ENCODE results near the gene CD2AP. TPM values are rescaled to one million over a fixed set of nuclear protein-coding genes. Genes with fewer than 3 reads are reported as not detected.
A peak's percentile ranks its signal among the peaks of the same experiment; 100 is the strongest.

CD2AP gene
- total RNA-seq = 26.2 and 30.4 TPM in 2 replicates

GRCh38 chr6:47477497-47478232 lies at the start of gene CD2AP:
Gene CD2AP, plus strand, starts transcription at chr6:47477789. Its CDS starts 456 bp downstream, at chr6:47478245.
- H3K27me3 ChIP-seq (ENCODE audit: insufficient read depth, low read length) = no peaks in the 10 kb centered on the region
- peaks cover 5% of the 10 kb centered on the region for H4K20me1 ChIP-seq (ENCODE audit: insufficient read depth, low read length)
- H3K4me2 ChIP-seq (ENCODE audit: insufficient read depth, low read length) = peak within 1 kb of the TSS; percentile 92
- H3K27ac ChIP-seq (ENCODE audit: low read depth, low read length) = peak within 1 kb of the TSS; percentile 75
- H3K4me3 ChIP-seq (ENCODE audit: insufficient read depth, low read length) = peak within 1 kb of the TSS; percentile 89
- peak; percentile 95 for DNase-seq (ENCODE audit: insufficient read length, low spot score, missing footprints)
- no peaks in the 10 kb centered on the region for H3K9me3 ChIP-seq (ENCODE audit: low read depth, low read length)
- H3K4me1 ChIP-seq (ENCODE audit: insufficient read depth, low read length) = peaks cover 3% of the 10 kb centered on the region
- peaks cover 44% of the 10 kb centered on the region for H3K79me2 ChIP-seq (ENCODE audit: insufficient read depth, low read length)
- peak within 1 kb of the TSS; percentile 96 for H2AFZ ChIP-seq (ENCODE audit: low read length)
- no peaks in the 10 kb centered on the region for H3K36me3 ChIP-seq (ENCODE audit: insufficient read depth, low read length)
- TF ChIP-seq CTCF (IDR thresholded peaks at IDR 0.05; ENCODE audit: extremely low read depth, low read depth, low read length) = no peak

GRCh38 chr6:47428288-47428687 lies 49.3 kb upstream of the CD2AP start:
- H3K4me1 ChIP-seq (ENCODE audit: insufficient read depth, low read length) = no peaks in the 10 kb centered on the region
- no peak overlapping the region for H3K27ac ChIP-seq (ENCODE audit: low read depth, low read length)
- no peak for TF ChIP-seq CTCF (IDR thresholded peaks at IDR 0.05; ENCODE audit: extremely low read depth, low read depth, low read length)
- H3K36me3 ChIP-seq (ENCODE audit: insufficient read depth, low read length) = no peaks in the 10 kb centered on the region
- no peak overlapping the region for H3K4me2 ChIP-seq (ENCODE audit: insufficient read depth, low read length)
- DNase-seq (ENCODE audit: insufficient read length, low spot score, missing footprints) = no peak
- H3K4me3 ChIP-seq (ENCODE audit: insufficient read depth, low read length) = no peak overlapping the region
- H2AFZ ChIP-seq (ENCODE audit: low read length) = no peak overlapping the region
- H3K79me2 ChIP-seq (ENCODE audit: insufficient read depth, low read length) = no peaks in the 10 kb centered on the region
- no peaks in the 10 kb centered on the region for H3K9me3 ChIP-seq (ENCODE audit: low read depth, low read length)
- no peaks in the 10 kb centered on the region for H4K20me1 ChIP-seq (ENCODE audit: insufficient read depth, low read length)
- H3K27me3 ChIP-seq (ENCODE audit: insufficient read depth, low read length) = no peaks in the 10 kb centered on the region

- TF ChIP-seq CTCF (IDR thresholded peaks at IDR 0.05; ENCODE audit: extremely low read depth, low read depth, low read length) = no peak
- DNase-seq (ENCODE audit: insufficient read length, low spot score, missing footprints) = no peak
- Histone ChIP-seq H3K9me3 (ENCODE audit: low read depth, low read length) (no peaks in the 10 kb centered on the region), H3K4me3 (ENCODE audit: insufficient read depth, low read length) (no peak overlapping the region), H2AFZ (ENCODE audit: low read length) (no peak overlapping the region), H3K79me2 (ENCODE audit: insufficient read depth, low read length) (no peaks in the 10 kb centered on the region), H3K36me3 (ENCODE audit: insufficient read depth, low read length) (no peaks in the 10 kb centered on the region), H3K4me2 (ENCODE audit: insufficient read depth, low read length) (no peak overlapping the region), H3K27ac (ENCODE audit: low read depth, low read length) (no peak overlapping the region), H3K4me1 (ENCODE audit: insufficient read depth, low read length) (no peaks in the 10 kb centered on the region), H4K20me1 (ENCODE audit: insufficient read depth, low read length) (no peaks in the 10 kb centered on the region), H3K27me3 (ENCODE audit: insufficient read depth, low read length) (no peaks in the 10 kb centered on the region)
These were observed 48.6 kb upstream of the CD2AP start for GRCh38 chr6:47428746-47429664.
